Sigmoid colon (tissue), 7 donors: ENCODE data around the gene CDCA5. TPM values are rescaled to one million over a fixed set of nuclear protein-coding genes. Genes with fewer than 3 reads are reported as not detected.

Experiments used
- DNase-seq: peaks from one replicate; pipeline ENCODE4 v3.0.0-alpha.2; 2019
- H3K27ac ChIP-seq, 4 donors: fragments of 200-600 bp; sonication (generic); one replicate each; pipeline ENCODE4 v1.5.1; 2016 to 2019; ENCODE audit warnings: mild to moderate bottlenecking in 1 of 4
- H3K27me3 ChIP-seq, 3 donors: fragments of 200-600 bp; sonication (generic); one replicate each; pipeline ENCODE4 v1.5.1; 2019; ENCODE audit warnings: mild to moderate bottlenecking in 1 of 3
- H3K36me3 ChIP-seq, 4 donors: fragments of 200-600 bp; sonication (generic); one replicate each; pipeline ENCODE4 v1.5.1; 2016 to 2019
- H3K4me1 ChIP-seq, 4 donors: fragments of 200-600 bp; sonication (generic); one replicate each; pipeline ENCODE4 v1.5.1; 2017 to 2019
- H3K4me3 ChIP-seq, 4 donors: fragments of 200-600 bp; sonication (generic); one replicate each; pipeline ENCODE4 v1.5.1; 2017 to 2019; ENCODE audit warnings: mild to moderate bottlenecking in 2 of 4, moderate library complexity in 1 of 4
- H3K9me3 ChIP-seq, 4 donors: fragments of 200-600 bp in 3 of 4; sonication (generic) in 3 of 4; one replicate each; pipeline versions ENCODE4 v1.5.1 to v1.6.1; 2013 to 2019
- EP300 ChIP-seq, 4 donors: sonication (generic); formaldehyde crosslinking; IDR thresholded peaks; one replicate each; pipeline ENCODE4 v1.6.1; 2017; ENCODE audit warnings: antibody characterized with exemption in 4 of 4
- POLR2A ChIP-seq, 2 donors: fragments of 450-650 bp; IDR thresholded peaks; one replicate each; pipeline ENCODE4 v1.6.1; 2016; ENCODE audit warnings: antibody characterized with exemption in 2 of 2, mild to moderate bottlenecking in 2 of 2, moderate library complexity in 2 of 2
- POLR2AphosphoS5 ChIP-seq, 4 donors: sonication (generic); formaldehyde crosslinking; IDR thresholded peaks; one replicate each; pipeline ENCODE4 v1.6.1; 2017; ENCODE audit warnings: antibody characterized with exemption in 4 of 4
- WGBS, 2 donors: extraction: QIAGEN DNeasy Blood & Tissue Kit; methylation state at CpG; one replicate each; pipeline ENCODE4 v1.1.7; 2013; 5-methylcytosine and 5-hydroxymethylcytosine counted together
- intact Hi-C: fragments of 100-400 bp; cut with DNase I; formaldehyde crosslinking; loops from one replicate; pipeline ENCODE4 v1.15.1; 2023
- polyA plus RNA-seq, 3 donors: library from polyadenylated mRNA; stranded (reverse); fragments of 200-250 nt; gene quantifications; one replicate each; pipeline ENCODE4 v1.2.3, GENCODE V29; 2013
- total RNA-seq, 4 donors: library from RNA; depleted of rRNA; stranded (reverse); fragments of >200 nt; gene quantifications; one replicate each; pipeline ENCODE4 v1.1.0, GENCODE V29; 2016
- TF ChIP-seq, protein P1 (sequence below), 4 experiments: fragments of 450-650 bp in 3 of 4; fragments of 200-600 bp in 1 of 4; IDR thresholded peaks; one replicate each; pipeline ENCODE4 v1.5.1; 2016 to 2019; ENCODE audit warnings: antibody characterized with exemption in 4 of 4, mild to moderate bottlenecking in 3 of 4, moderate library complexity in 2 of 4
- donor health status: healthy with polysubstance abuse.
- donor health status: Bipolar disorder and iron deficiency.
- donor health status: healthy.

CDCA5 gene
- total and polyA plus RNA-seq, 7 donors = 0.33 to 21.5 (median 4.6) TPM; not detected in 1

DNA sequence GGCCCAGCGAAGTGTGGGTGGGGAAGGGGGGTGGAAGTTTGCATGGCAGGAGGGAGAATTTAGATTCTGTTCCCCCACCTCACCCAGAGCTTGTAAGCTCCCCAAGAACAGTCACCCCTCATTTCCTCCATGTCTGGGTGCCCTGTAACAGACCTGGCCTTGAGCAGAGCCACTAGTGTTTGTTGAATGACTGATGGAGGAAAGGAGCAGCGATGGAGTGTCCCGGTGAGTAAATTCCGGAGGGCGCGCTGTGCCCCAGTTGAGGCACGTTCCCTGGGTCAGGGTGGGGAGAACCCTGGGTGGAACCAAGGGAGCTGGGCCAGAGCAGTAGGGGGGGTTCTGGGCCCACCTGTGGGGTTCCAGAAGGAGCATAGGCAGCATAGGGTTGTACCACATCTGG, 26.3 kb downstream of the CDCA5 start:
- no peak for TF ChIP-seq POLR2A (IDR thresholded peaks at IDR 0.05)
- TF ChIP-seq POLR2AphosphoS5 (IDR thresholded peaks at IDR 0.05) = no peak
- TF ChIP-seq, protein P1, sequence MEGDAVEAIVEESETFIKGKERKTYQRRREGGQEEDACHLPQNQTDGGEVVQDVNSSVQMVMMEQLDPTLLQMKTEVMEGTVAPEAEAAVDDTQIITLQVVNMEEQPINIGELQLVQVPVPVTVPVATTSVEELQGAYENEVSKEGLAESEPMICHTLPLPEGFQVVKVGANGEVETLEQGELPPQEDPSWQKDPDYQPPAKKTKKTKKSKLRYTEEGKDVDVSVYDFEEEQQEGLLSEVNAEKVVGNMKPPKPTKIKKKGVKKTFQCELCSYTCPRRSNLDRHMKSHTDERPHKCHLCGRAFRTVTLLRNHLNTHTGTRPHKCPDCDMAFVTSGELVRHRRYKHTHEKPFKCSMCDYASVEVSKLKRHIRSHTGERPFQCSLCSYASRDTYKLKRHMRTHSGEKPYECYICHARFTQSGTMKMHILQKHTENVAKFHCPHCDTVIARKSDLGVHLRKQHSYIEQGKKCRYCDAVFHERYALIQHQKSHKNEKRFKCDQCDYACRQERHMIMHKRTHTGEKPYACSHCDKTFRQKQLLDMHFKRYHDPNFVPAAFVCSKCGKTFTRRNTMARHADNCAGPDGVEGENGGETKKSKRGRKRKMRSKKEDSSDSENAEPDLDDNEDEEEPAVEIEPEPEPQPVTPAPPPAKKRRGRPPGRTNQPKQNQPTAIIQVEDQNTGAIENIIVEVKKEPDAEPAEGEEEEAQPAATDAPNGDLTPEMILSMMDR (IDR thresholded peaks at IDR 0.05) = no peak
- no peak for TF ChIP-seq EP300 (IDR thresholded peaks at IDR 0.05)
- WGBS, 2 donors = 93 to 96% methylated on average over 7 of the region's 7 CpGs

DNA sequence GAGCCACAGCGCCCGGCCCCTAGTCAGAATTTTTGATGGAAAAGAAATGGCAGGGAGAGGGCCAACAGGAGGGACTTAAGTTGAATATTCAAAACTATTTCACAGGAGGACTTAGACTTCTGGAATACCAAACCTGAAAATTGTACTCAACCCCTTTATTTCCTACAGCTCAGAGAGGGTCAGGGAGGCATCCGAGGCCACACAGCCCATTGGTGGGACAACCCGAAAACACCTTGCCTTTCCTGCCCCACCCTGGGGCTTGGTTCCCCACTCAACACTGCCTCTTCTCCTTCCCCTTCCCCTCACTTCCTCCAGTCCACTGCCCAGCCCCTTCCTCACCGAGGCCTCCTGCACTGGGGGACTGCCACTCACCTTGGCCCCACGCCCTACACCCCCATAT, 26.8 kb downstream of the CDCA5 start:
- H3K4me1 ChIP-seq = no peaks in the 10 kb centered on the region
- no peaks in the 10 kb centered on the region for H3K27me3 ChIP-seq
- TF ChIP-seq POLR2A (IDR thresholded peaks at IDR 0.05) = no peak
- no peak for TF ChIP-seq POLR2AphosphoS5 (IDR thresholded peaks at IDR 0.05)
- TF ChIP-seq, protein P1 (IDR thresholded peaks at IDR 0.05) = no peak
- no peak for TF ChIP-seq EP300 (IDR thresholded peaks at IDR 0.05)
- 93% methylated on average over 6 of the region's 6 CpGs for WGBS, 2 donors
- no peaks in the 10 kb centered on the region for H3K36me3 ChIP-seq
- intact Hi-C loops = no loop called here
- H3K27ac ChIP-seq = no peak overlapping the region
- H3K9me3 ChIP-seq = no peaks in the 10 kb centered on the region
- no peak for DNase-seq
- no peak overlapping the region for H3K4me3 ChIP-seq

More for the DNA sequence above, 26.3 kb downstream of the CDCA5 start:
- no peaks in the 10 kb centered on the region for H3K4me1 ChIP-seq
- H3K27ac ChIP-seq = no peak overlapping the region
- no peak overlapping the region for H3K4me3 ChIP-seq
- intact Hi-C loops = no loop called here
- no peaks in the 10 kb centered on the region for H3K36me3 ChIP-seq
- no peaks in the 10 kb centered on the region for H3K9me3 ChIP-seq
- no peak for DNase-seq
- no peaks in the 10 kb centered on the region for H3K27me3 ChIP-seq

DNA sequence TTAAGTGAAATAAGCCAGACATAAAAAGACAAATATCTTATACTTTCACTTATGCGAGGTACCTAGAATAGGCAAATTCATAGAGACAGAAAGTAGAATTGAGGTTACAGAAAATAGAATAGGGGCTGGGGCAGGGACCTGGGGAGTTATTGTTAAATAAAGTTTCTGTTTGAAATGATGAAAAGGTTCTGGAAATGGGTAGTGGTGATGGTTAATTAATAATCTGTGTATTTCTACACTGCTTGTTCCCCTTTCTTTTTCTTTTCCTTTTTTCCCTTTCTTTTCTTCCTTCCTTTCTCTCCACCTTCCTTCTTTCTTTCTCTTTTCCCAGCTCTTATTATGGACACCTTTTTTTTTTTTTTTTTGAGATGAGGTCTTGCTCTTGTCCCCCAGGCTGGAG, 28.3 kb downstream of the CDCA5 start:
- intact Hi-C loops = no loop called here
- Histone ChIP-seq H3K4me1 (no peaks in the 10 kb centered on the region), H3K27ac (no peak overlapping the region), H3K27me3 (no peaks in the 10 kb centered on the region), H3K36me3 (no peaks in the 10 kb centered on the region), H3K4me3 (no peak overlapping the region), H3K9me3 (no peaks in the 10 kb centered on the region)
- TF ChIP-seq, protein P1 (IDR thresholded peaks at IDR 0.05) = no peak
- no peak for TF ChIP-seq POLR2AphosphoS5 (IDR thresholded peaks at IDR 0.05)
- no peak for TF ChIP-seq EP300 (IDR thresholded peaks at IDR 0.05)
- TF ChIP-seq POLR2A (IDR thresholded peaks at IDR 0.05) = no peak
- 85% methylated on average over 1 of the region's 1 CpG for WGBS, 2 donors
- DNase-seq = no peak

DNA sequence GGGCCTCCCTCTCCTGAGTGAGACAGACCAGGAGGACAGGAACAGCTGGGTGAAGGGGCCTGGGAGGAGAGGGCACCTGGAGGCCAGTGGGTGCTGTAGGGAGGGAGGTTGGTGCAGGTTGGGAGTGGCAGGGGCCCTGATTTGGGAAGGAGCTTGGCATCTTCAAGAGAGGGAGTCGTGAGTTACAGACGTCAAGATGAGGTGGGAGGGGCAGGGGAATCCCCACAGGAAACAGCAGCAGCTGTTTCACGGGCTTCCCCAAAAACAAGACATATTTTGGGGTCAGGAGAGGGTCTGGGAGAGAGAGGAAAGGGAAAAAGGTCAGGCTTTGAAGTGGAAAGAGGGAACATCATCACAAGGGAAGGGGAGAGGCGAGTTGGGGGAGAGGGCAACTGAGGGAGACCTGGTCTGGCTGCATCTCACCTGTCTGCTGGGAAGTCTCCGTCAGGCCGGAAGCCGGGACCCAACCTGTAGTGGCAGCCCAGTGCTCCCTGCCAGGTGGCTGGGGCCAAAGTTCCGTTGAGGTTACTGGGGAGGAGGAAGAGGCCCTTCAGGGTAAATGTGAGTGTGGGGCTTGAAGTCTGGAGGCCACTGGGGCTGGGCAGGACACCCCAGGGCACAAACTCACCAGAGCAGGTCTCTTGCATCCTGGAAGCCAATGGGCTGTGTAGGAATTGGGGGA, 29.9 kb downstream of the CDCA5 start:
- H3K27ac ChIP-seq = no peak overlapping the region
- no peaks in the 10 kb centered on the region for H3K4me1 ChIP-seq
- H3K27me3 ChIP-seq = no peaks in the 10 kb centered on the region
- no peak for TF ChIP-seq POLR2A (IDR thresholded peaks at IDR 0.05)
- TF ChIP-seq EP300 (IDR thresholded peaks at IDR 0.05) = no peak
- TF ChIP-seq, protein P1 (IDR thresholded peaks at IDR 0.05) = no peak
- no peak for TF ChIP-seq POLR2AphosphoS5 (IDR thresholded peaks at IDR 0.05)
- H3K36me3 ChIP-seq = no peaks in the 10 kb centered on the region
- no peaks in the 10 kb centered on the region for H3K9me3 ChIP-seq
- WGBS, 2 donors = 26 to 39% methylated on average over 8 of the region's 8 CpGs
- no peak overlapping the region for H3K4me3 ChIP-seq
- intact Hi-C loops = no loop called here
- no peak for DNase-seq

DNA sequence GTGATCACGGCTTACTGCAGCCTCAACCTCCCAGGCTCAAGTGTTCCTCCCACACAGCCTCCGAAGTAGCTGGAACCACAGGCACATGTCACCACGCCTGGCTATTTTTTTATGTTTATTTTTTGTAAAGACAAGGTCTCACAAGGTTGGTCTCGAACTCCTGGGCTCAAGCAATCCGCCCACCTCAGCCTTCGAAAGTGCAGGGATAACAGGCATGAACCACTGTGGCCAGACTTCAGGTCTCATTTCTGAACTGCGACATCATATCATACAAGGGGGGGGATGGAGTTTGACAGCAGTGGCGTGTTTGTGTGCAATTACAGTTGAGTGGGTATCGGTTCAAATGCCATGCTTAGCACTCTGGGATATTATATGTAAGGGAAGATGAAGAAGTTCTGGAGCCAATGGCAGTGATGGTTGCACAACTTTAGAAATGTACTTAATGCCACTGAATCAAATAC, 32.4 kb downstream of the CDCA5 start:
- Histone ChIP-seq H3K36me3 (no peaks in the 10 kb centered on the region), H3K4me3 (no peak overlapping the region), H3K4me1 (peaks cover 0 to 19% (median 15%) of the 10 kb centered on the region in 4 donors), H3K27ac (no peak overlapping the region), H3K9me3 (no peaks in the 10 kb centered on the region), H3K27me3 (no peaks in the 10 kb centered on the region)
- no peak for DNase-seq
- intact Hi-C loops = no loop called here
- 83 to 87% methylated on average over 9 of the region's 9 CpGs for WGBS, 2 donors
- TF ChIP-seq POLR2A (IDR thresholded peaks at IDR 0.05) (no peak), EP300 (IDR thresholded peaks at IDR 0.05) (no peak)
- TF ChIP-seq, protein P1 (IDR thresholded peaks at IDR 0.05) = no peak
